Endothelial cell of umbilical vein (primary cell): ENCODE measurements around the gene WAPL. TPM values are rescaled to one million over a fixed set of nuclear protein-coding genes. Genes with fewer than 3 reads are reported as not detected.

Experiments used
- BruUV-seq: library from RNA; stranded (reverse); fragments of 400-500 nt; replicated peaks from 2 replicates; lab custom pipeline; 2021; lab: Mats Ljungman, UMichigan
- CTCF ChIA-PET: fragments of 300-600, 350-600 bp; sonication (Branson Sonifier 250); formaldehyde crosslinking; loops from one replicate; lab custom pipeline; 2021; ENCODE audit warnings: antibody characterized with exemption, inconsistent platforms; lab: Charles Lee
- POLR2A ChIA-PET: fragments of 300-600, 350-600 bp; sonication (Branson Sonifier 250); formaldehyde crosslinking; loops from one replicate; lab custom pipeline; 2021; ENCODE audit warnings: antibody characterized with exemption, inconsistent platforms; lab: Charles Lee
- DNase-seq: peaks from one replicate; pipeline ENCODE4 v3.0.0-alpha.2; 2011; ENCODE audit warnings: low read depth, low spot score
- FAIRE-seq: peaks from 2 replicates; lab custom pipeline; 2011; peaks lifted over from hg19 to GRCh38; lab: Jason Lieb, UNC
- H2AFZ ChIP-seq: 2 replicates; pipeline ENCODE4 v1.6.0; 2012; ENCODE audit warnings: low read depth, low read length, control low read depth, inconsistent platforms
- H3K27ac ChIP-seq: 2 replicates; pipeline ENCODE4 v1.5.1; 2011; ENCODE audit warnings: low read depth, mild to moderate bottlenecking, control low read depth, low read length, moderate library complexity; ENCODE audit not compliant: insufficient read depth
- H3K27me3 ChIP-seq, 2 experiments: 2 replicates each; pipeline versions ENCODE4 v1.6.0 to v1.6.1; 2011; ENCODE audit warnings: low read length in 2 of 2, mixed read lengths in 1 of 2; ENCODE audit not compliant: control insufficient read depth in 2 of 2, insufficient read depth in 2 of 2
- H3K36me3 ChIP-seq, 2 experiments: 2 replicates in 1 of 2; 3 replicates in 1 of 2; pipeline ENCODE4 v1.5.1; 2011; ENCODE audit warnings: low read length in 2 of 2, mild to moderate bottlenecking in 1 of 2, moderate library complexity in 1 of 2; ENCODE audit not compliant: control insufficient read depth in 2 of 2, insufficient read depth in 2 of 2; ENCODE audit errors: extremely low read depth in 1 of 2
- H3K4me1 ChIP-seq: 3 replicates; pipeline ENCODE4 v1.5.1; 2011; ENCODE audit warnings: mild to moderate bottlenecking, low read length; ENCODE audit not compliant: control insufficient read depth, insufficient read depth; ENCODE audit errors: extremely low read depth
- H3K4me2 ChIP-seq: 2 replicates; pipeline ENCODE4 v1.6.1; 2011; ENCODE audit warnings: low read length, control low read depth, mixed read lengths; ENCODE audit not compliant: insufficient read depth
- H3K4me3 ChIP-seq, 3 experiments: fragments of 200-600 bp in 1 of 3; sonication (generic), shearing (Covaris generic) in 1 of 3; replicated peaks in 1 of 3; 2 replicates each; pipeline ENCODE4 v1.5.1; 2011 to 2016; ENCODE audit warnings: control low read depth in 3 of 3, low read length in 3 of 3, mild to moderate bottlenecking in 2 of 3, inconsistent platforms in 1 of 3, low read depth in 1 of 3, moderate library complexity in 1 of 3; ENCODE audit not compliant: insufficient read depth in 1 of 3
- H3K79me2 ChIP-seq: 2 replicates; pipeline ENCODE4 v1.6.0; 2012; ENCODE audit warnings: low read length, inconsistent platforms; ENCODE audit not compliant: control insufficient read depth, insufficient read depth
- H3K9ac ChIP-seq: replicated peaks from 2 replicates; pipeline ENCODE3; 2011; ENCODE audit warnings: low read length, control low read depth; ENCODE audit not compliant: insufficient read depth; ENCODE audit errors: extremely low read depth
- H3K9me1 ChIP-seq: replicated peaks from 3 replicates; pipeline ENCODE4 v1.6.0; 2011; ENCODE audit warnings: mild to moderate bottlenecking, low read length; ENCODE audit not compliant: control insufficient read depth, insufficient read depth; ENCODE audit errors: extremely low read depth
- H3K9me3 ChIP-seq: replicated peaks from 2 replicates; pipeline ENCODE4 v1.5.1; 2012; ENCODE audit warnings: low read length, inconsistent platforms; ENCODE audit not compliant: control insufficient read depth, insufficient read depth
- H4K20me1 ChIP-seq: replicated peaks from 2 replicates; pipeline ENCODE3; 2011; ENCODE audit warnings: mild to moderate bottlenecking, low read length; ENCODE audit not compliant: control insufficient read depth, insufficient read depth; ENCODE audit errors: extremely low read depth
- CTCF ChIP-seq, 2 donors: IDR thresholded peaks; 1 replicate in 1 of 2; 2 replicates in 1 of 2; pipeline ENCODE4 v1.5.1; 2011; ENCODE audit warnings: low read length in 2 of 2, mild to moderate bottlenecking in 2 of 2, moderate library complexity in 2 of 2, control low read depth in 1 of 2, inconsistent platforms in 1 of 2, low read depth in 1 of 2; ENCODE audit not compliant: insufficient read depth in 1 of 2; ENCODE audit errors: extremely low read depth in 1 of 2
- EZH2 ChIP-seq: IDR thresholded peaks from 2 replicates; pipeline ENCODE4 v1.6.1; 2012; ENCODE audit warnings: borderline replicate concordance, low read depth, mild to moderate bottlenecking, moderate library complexity, low read length, inconsistent platforms; ENCODE audit not compliant: severe bottlenecking
- FOS ChIP-seq: IDR thresholded peaks from 2 replicates; pipeline ENCODE4 v1.6.1; 2011; ENCODE audit warnings: mild to moderate bottlenecking, low read length, moderate library complexity, borderline replicate concordance; ENCODE audit not compliant: insufficient read depth
- GATA2 ChIP-seq: IDR thresholded peaks from 2 replicates; pipeline ENCODE4 v1.7.0; 2011; ENCODE audit warnings: low read depth, mild to moderate bottlenecking, moderate library complexity, mixed read lengths, low read length; ENCODE audit not compliant: insufficient read length, insufficient read depth
- JUN ChIP-seq: IDR thresholded peaks from 2 replicates; pipeline ENCODE4 v1.6.1; 2011; ENCODE audit warnings: borderline replicate concordance, low read depth; ENCODE audit not compliant: insufficient read length, insufficient read depth
- MAX ChIP-seq: IDR thresholded peaks from 2 replicates; pipeline ENCODE4 v1.6.1; 2011; ENCODE audit not compliant: insufficient read depth, insufficient read length
- MYC ChIP-seq: IDR thresholded peaks from one replicate; pipeline ENCODE4 v1.6.1; 2011; ENCODE audit warnings: mild to moderate bottlenecking, low read depth, low read length
- POLR2A ChIP-seq: IDR thresholded peaks from 2 replicates; pipeline ENCODE4 v1.6.1; 2012; ENCODE audit warnings: low read depth, mild to moderate bottlenecking, control low read depth, low read length
- POLR2AphosphoS5 ChIP-seq: IDR thresholded peaks from 2 replicates; pipeline ENCODE4 v1.6.1; 2012; ENCODE audit warnings: low read depth, mild to moderate bottlenecking, control low read depth, low read length, moderate library complexity; ENCODE audit not compliant: insufficient read depth
- dilution Hi-C: fragments of 300-500 bp; cut with MboI; formaldehyde crosslinking; loops from one replicate; pipeline ENCODE4 v1.15.0; 2019; ENCODE audit warnings: low sequenced_read_pairs; ENCODE audit not compliant: extremely low pct_ligation_motif_present
- intact Hi-C: fragments of 100-400 bp; cut with micrococcal nuclease; formaldehyde crosslinking; loops from one replicate; pipeline ENCODE4 v1.10.0; 2022
- polyA plus RNA-seq, 4 experiments: library from polyadenylated mRNA; depleted of rRNA in 3 of 4; stranded (reverse) in 3 of 4; unstranded in 1 of 4; fragments of >200 nt; gene quantifications; 2 replicates each; pipeline versions ENCODE4 v1.2.1 to v1.2.3, GENCODE V29; 2011 to 2012; ENCODE audit warnings: missing spikeins in 1 of 4
- total RNA-seq: library from RNA; stranded (reverse); gene quantifications from 2 replicates; pipeline ENCODE4 v1.2.3, GENCODE V29; 2021

WAPL gene
- total and polyA plus RNA-seq, 2 donors (not counting 3 experiments of a cell fraction or from before 2014, with no cell fraction given), result 9.2 to 35.1 TPM

GRCh38 chr10:86506062-86506461, 15.5 kb downstream of the WAPL start:
- Histone ChIP-seq H3K79me2 (peaks cover 92% of the 10 kb centered on the region), H4K20me1 (peaks cover 8% of the 10 kb centered on the region), H3K27ac (no peak overlapping the region), H3K36me3 (peaks cover 0 to 5% of the 10 kb centered on the region in 2 experiments), H3K9me1 (no peaks in the 10 kb centered on the region), H2AFZ (no peak overlapping the region), H3K4me3 (no peak overlapping the region), H3K9me3 (no peaks in the 10 kb centered on the region), H3K4me2 (no peak overlapping the region), H3K4me1 (peaks cover 6% of the 10 kb centered on the region), H3K27me3 (no peaks in the 10 kb centered on the region), H3K9ac (no peak overlapping the region)
- no TSS peak for BruUV-seq
- TF ChIP-seq JUN (no peak), CTCF (IDR thresholded peaks at IDR 0.05; ENCODE audit: extremely low read depth in 1 of 2, insufficient read depth in 1 of 2, low read depth in 1 of 2, low read length in 2 of 2) (no peak), GATA2 (no peak), POLR2A (no peak), MAX (no peak), POLR2AphosphoS5 (no peak), MYC (no peak), FOS (no peak), EZH2 (no peak)
- POLR2A ChIA-PET, result no interaction called here
- dilution Hi-C loops (no loop called here), intact Hi-C loops (no loop called here)
- FAIRE-seq, result no peak
- DNase-seq, result no peak
- CTCF ChIA-PET, result no interaction called here
